Loucy (cell line): Measurements from ENCODE around the gene HGS.

Experiments used
- H2AFZ ChIP-seq: fragments of 200-600 bp; sonication (generic); 2 replicates; pipeline ENCODE4 v1.6.0; 2016; ENCODE audit warnings: antibody characterized with exemption, mild to moderate bottlenecking, low read length, moderate library complexity
- H3F3A ChIP-seq: fragments of 200-600 bp; 2 replicates; pipeline ENCODE4 v1.6.0; 2016; ENCODE audit warnings: antibody characterized with exemption, low read depth, mild to moderate bottlenecking
- H3K27me3 ChIP-seq: fragments of 200-600 bp; sonication (generic); 2 replicates; pipeline ENCODE4 v1.6.1; 2014; ENCODE audit warnings: low read length, mild to moderate bottlenecking; ENCODE audit not compliant: insufficient read depth, poor library complexity, severe bottlenecking
- H3K36me3 ChIP-seq: fragments of 200-600 bp; sonication (generic); 2 replicates; pipeline ENCODE4 v1.6.1; 2016; ENCODE audit warnings: low read length; ENCODE audit not compliant: insufficient read depth
- H3K4me1 ChIP-seq: fragments of 200-600 bp; sonication (generic); 2 replicates; pipeline ENCODE4 v1.5.1; 2014; ENCODE audit warnings: low read length, mild to moderate bottlenecking; ENCODE audit not compliant: insufficient read depth, poor library complexity, severe bottlenecking
- H3K4me2 ChIP-seq: fragments of 200-600 bp; sonication (generic); 2 replicates; pipeline ENCODE4 v1.6.0; 2014; ENCODE audit warnings: antibody characterized with exemption, low read length, low read depth, mild to moderate bottlenecking; ENCODE audit not compliant: poor library complexity, severe bottlenecking
- H3K4me3 ChIP-seq: fragments of 200-600 bp; sonication (generic); 2 replicates; pipeline ENCODE4 v1.5.1; 2014; ENCODE audit warnings: low read length, mild to moderate bottlenecking, mixed read lengths; ENCODE audit not compliant: poor library complexity, severe bottlenecking
- H3K79me2 ChIP-seq: fragments of 200-600 bp; sonication (generic); 2 replicates; pipeline ENCODE4 v1.6.1; 2014; ENCODE audit warnings: low read length; ENCODE audit not compliant: insufficient read depth
- H3K9ac ChIP-seq: fragments of 200-600 bp; sonication (generic); 2 replicates; pipeline ENCODE4 v1.6.0; 2014; ENCODE audit warnings: mild to moderate bottlenecking, low read depth, low read length, moderate library complexity; ENCODE audit not compliant: poor library complexity, severe bottlenecking
- H3K9me2 ChIP-seq: fragments of 200-600 bp; sonication (generic); replicated peaks from 2 replicates; pipeline ENCODE4 v1.6.1; 2016; ENCODE audit warnings: low read depth, low read length, mixed read lengths
- H3K9me3 ChIP-seq: fragments of 200-600 bp; sonication (generic); 2 replicates; pipeline ENCODE4 v1.6.1; 2014; ENCODE audit warnings: mild to moderate bottlenecking, antibody characterized with exemption, low read length, low read depth; ENCODE audit not compliant: insufficient read depth
- H4K20me1 ChIP-seq: fragments of 200-600 bp; sonication (generic); 2 replicates; pipeline ENCODE4 v1.6.0; 2014; ENCODE audit warnings: antibody characterized with exemption, low read length, mild to moderate bottlenecking; ENCODE audit not compliant: insufficient read depth, poor library complexity, severe bottlenecking
- EZH2phosphoT487 ChIP-seq: fragments of 200-600 bp; IDR thresholded peaks from 2 replicates; pipeline ENCODE4 v1.6.1; 2018; ENCODE audit warnings: antibody characterized with exemption, mild to moderate bottlenecking, moderate library complexity, borderline replicate concordance
- TF ChIP-seq, protein P1 (sequence below): fragments of 200-600 bp; sonication (generic); conservative IDR thresholded peaks from 2 replicates; pipeline ENCODE4 v1.5.1; 2014; ENCODE audit warnings: mild to moderate bottlenecking, antibody characterized with exemption, low read length

Gene HGS

DNA sequence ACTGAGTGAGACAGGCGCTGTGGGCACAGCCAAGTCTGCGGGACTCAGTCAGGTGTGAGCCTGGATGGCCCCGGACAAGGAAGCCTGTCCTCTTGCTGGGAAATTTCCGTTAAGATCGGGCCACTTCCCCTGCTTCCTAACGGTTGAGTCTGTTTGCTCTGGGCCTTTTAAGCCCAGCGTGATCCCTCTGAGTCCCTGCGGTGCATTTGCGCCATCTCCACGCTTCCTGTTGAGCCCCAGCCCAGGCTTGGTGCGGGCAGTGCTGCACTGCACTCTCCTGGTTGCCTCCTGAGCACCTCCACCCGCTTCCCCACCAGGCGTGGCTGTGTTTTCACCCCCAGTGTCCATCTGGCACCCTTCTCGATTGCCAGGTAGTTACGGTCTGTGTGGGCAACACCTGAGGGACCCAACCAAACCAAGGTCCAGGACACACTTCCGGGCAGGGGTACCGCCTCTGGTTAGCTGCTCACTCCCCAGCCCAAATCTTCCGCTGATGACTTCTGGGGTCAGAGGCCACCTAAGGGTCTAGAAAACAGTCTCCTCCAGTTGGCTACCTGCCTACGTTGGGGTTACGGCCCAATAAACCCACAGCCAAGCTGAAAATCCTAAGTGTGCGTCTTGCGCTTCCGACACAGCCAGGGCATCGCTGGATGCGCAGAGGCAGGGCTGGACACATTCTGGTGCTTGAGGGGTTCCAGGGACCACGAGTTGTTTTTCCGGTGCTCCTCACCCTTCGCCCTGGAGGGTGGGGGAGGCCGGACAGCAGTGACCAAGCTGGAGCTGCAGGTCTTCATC lies 26.9 kb downstream of the HGS start:
- H3F3A ChIP-seq: no peaks in the 10 kb centered on the region
- H3K4me3 ChIP-seq: peak overlapping the region; percentile 85
- no peak overlapping the region for H2AFZ ChIP-seq
- peaks cover 8% of the 10 kb centered on the region for H4K20me1 ChIP-seq
- peak overlapping the region; percentile 98 for H3K4me2 ChIP-seq
- H3K4me1 ChIP-seq: peaks cover 25% of the 10 kb centered on the region
- H3K9me3 ChIP-seq: no peaks in the 10 kb centered on the region
- H3K79me2 ChIP-seq: peaks cover 52% of the 10 kb centered on the region
- H3K27me3 ChIP-seq: no peaks in the 10 kb centered on the region
- H3K36me3 ChIP-seq: peaks cover 16% of the 10 kb centered on the region; the same call in 1 of the 2 replicates
- TF ChIP-seq EZH2phosphoT487: no peak
- TF ChIP-seq, protein P1, sequence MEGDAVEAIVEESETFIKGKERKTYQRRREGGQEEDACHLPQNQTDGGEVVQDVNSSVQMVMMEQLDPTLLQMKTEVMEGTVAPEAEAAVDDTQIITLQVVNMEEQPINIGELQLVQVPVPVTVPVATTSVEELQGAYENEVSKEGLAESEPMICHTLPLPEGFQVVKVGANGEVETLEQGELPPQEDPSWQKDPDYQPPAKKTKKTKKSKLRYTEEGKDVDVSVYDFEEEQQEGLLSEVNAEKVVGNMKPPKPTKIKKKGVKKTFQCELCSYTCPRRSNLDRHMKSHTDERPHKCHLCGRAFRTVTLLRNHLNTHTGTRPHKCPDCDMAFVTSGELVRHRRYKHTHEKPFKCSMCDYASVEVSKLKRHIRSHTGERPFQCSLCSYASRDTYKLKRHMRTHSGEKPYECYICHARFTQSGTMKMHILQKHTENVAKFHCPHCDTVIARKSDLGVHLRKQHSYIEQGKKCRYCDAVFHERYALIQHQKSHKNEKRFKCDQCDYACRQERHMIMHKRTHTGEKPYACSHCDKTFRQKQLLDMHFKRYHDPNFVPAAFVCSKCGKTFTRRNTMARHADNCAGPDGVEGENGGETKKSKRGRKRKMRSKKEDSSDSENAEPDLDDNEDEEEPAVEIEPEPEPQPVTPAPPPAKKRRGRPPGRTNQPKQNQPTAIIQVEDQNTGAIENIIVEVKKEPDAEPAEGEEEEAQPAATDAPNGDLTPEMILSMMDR: no peak
- H3K9me2 ChIP-seq: no peaks in the 10 kb centered on the region
- peak overlapping the region; percentile 68 for H3K9ac ChIP-seq

DNA sequence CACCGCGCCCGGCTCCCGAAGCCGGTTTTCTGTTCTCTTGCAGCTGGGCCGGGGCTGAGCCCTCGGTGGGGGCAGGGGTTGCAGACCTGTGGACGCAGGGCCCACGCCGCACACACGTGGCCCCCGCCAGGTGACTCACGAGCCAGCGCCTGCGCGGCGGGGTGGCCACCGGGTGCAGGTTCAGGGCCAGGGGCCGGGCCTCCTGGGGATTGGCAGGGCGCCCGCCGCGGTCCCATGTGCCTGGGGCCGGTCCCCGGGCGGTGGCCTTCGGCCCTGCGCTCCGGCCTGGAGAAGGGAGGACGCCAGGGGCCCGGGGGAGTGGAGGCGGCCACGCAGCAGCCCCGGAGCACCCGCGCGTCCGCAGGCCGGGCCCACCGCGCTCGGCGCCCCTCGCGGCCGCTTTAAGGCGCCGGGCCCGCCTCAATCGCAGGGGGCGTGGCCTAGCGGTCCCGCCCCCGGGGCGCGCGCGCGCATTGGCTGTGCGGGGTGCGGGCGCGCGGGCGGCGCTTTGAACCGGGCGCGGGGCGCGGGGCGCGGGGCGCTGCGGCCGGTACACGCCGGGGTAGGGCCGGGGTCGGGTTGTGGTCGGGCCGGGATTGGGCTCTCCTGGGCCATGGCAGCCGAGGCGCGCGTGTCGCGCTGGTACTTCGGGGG lies 28.1 kb downstream of the HGS start, which contains the start of gene SLC25A10:
SLC25A10 (plus strand) TSS at position 471 of the 654 bp plus-strand sequence; CDS start at position 614, 143 bp downstream.
- H2AFZ ChIP-seq: peak within 1 kb of the TSS; percentile 71; the same call in 1 of the 2 replicates
- H3K4me1 ChIP-seq: peaks cover 25% of the 10 kb centered on the region
- peak within 1 kb of the TSS; percentile 85 for H3K4me3 ChIP-seq
- H3F3A ChIP-seq: no peaks in the 10 kb centered on the region
- no peaks in the 10 kb centered on the region for H3K27me3 ChIP-seq
- no peaks in the 10 kb centered on the region for H3K9me3 ChIP-seq
- TF ChIP-seq, protein P1: no peak
- no peak for TF ChIP-seq EZH2phosphoT487
- peaks cover 41% of the 10 kb centered on the region for H3K79me2 ChIP-seq
- H3K36me3 ChIP-seq: peaks cover 13% of the 10 kb centered on the region; the same call in 1 of the 2 replicates
- H3K9me2 ChIP-seq: no peaks in the 10 kb centered on the region
- H4K20me1 ChIP-seq: peaks cover 6% of the 10 kb centered on the region
- peak within 1 kb of the TSS; percentile 75 for H3K9ac ChIP-seq
- H3K4me2 ChIP-seq: peak within 1 kb of the TSS; percentile 98

DNA sequence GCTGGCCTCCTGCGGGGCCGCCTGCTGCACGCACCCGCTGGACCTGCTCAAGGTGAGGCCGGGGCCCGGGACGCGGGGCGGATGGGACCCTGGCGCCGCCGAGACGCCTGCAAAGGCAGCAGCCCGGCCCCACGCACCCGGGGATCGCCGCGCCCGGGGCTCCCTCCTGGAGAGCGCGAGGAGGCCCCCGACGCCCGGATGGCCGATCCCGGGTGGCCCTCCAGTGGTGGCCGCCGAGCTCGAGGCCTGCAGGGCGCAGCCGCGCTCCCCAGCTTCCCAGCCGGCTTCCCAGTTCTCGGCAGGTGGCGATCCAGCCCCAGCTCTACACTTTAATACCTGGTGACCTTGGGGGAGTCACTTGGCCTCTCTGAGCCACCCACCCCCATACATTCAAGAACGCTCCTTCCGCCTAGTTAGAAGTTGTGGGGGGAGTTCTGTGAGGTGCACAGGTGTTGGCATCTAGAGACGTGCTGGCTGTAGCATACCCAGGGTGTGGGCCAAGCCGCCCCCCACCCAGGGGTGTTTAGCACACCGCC lies 28.7 kb downstream of the HGS start:
- H3K27me3 ChIP-seq: no peaks in the 10 kb centered on the region
- peak overlapping the region; percentile 75 for H3K9ac ChIP-seq
- H3K4me2 ChIP-seq: peak overlapping the region; percentile 98
- H3K79me2 ChIP-seq: peaks cover 35% of the 10 kb centered on the region
- H3K4me3 ChIP-seq: peak overlapping the region; percentile 85
- H3K9me2 ChIP-seq: no peaks in the 10 kb centered on the region
- no peaks in the 10 kb centered on the region for H3K9me3 ChIP-seq
- no peak for TF ChIP-seq EZH2phosphoT487
- TF ChIP-seq, protein P1: 0 out of 2 replicates have a peak, but pooled peaks have one; percentile 9
- H3F3A ChIP-seq: no peaks in the 10 kb centered on the region
- H3K4me1 ChIP-seq: peaks cover 25% of the 10 kb centered on the region
- H3K36me3 ChIP-seq: peaks cover 7% of the 10 kb centered on the region; the same call in 1 of the 2 replicates
- peak overlapping the region; percentile 60; the same call in 1 of the 2 replicates for H2AFZ ChIP-seq
- peaks cover 6% of the 10 kb centered on the region for H4K20me1 ChIP-seq
